ENCODE measurements around the gene DNAJC7.

DNA sequence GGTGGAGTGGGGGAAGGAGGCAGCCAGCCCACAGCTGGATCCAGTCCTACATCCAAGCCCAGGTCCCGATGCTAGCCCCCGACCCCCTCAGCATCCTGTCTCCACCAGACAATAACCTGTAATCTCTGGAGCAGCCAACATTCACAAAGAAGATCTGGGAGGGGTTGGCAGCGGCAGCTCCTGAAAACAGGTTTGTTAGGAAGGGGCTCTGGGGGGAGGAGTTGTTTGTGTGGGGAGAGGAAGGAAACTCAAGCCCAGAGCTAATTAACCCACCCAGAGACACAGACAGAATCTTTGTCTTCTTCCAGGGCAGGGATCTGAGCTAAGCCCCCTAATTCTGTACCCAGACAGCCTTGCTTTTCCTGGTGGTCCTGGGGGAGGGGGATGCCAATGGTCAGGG lies 37.8 kb upstream of the DNAJC7 start:
- TF ChIP-seq EZH2 (IDR thresholded peaks at IDR 0.05) (no peak), EZH2phosphoT487 (IDR thresholded peaks at IDR 0.05) (no peak)
- TF ChIP-seq, protein P1, sequence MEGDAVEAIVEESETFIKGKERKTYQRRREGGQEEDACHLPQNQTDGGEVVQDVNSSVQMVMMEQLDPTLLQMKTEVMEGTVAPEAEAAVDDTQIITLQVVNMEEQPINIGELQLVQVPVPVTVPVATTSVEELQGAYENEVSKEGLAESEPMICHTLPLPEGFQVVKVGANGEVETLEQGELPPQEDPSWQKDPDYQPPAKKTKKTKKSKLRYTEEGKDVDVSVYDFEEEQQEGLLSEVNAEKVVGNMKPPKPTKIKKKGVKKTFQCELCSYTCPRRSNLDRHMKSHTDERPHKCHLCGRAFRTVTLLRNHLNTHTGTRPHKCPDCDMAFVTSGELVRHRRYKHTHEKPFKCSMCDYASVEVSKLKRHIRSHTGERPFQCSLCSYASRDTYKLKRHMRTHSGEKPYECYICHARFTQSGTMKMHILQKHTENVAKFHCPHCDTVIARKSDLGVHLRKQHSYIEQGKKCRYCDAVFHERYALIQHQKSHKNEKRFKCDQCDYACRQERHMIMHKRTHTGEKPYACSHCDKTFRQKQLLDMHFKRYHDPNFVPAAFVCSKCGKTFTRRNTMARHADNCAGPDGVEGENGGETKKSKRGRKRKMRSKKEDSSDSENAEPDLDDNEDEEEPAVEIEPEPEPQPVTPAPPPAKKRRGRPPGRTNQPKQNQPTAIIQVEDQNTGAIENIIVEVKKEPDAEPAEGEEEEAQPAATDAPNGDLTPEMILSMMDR (IDR thresholded peaks at IDR 0.05): no peak

Measured in neural progenitor cell (in vitro differentiated cells).